Lung microvascular endothelial cell (primary cell): ENCODE measurements around the gene PCDHGB6. TPM values are rescaled to one million over a fixed set of nuclear protein-coding genes. Genes with fewer than 3 reads are reported as not detected.
A peak's percentile ranks its signal among the peaks of the same experiment; 100 is the strongest.
"Not testable (repeated sequence)": the region's sequence is repeated elsewhere in the genome, so short reads cannot be mapped to it uniquely, and the experiment has no call there.

Experiments used
- DNase-seq, 2 donors: peaks; one replicate each; pipeline versions ENCODE4 v3.0.0 to v3.0.0-alpha.2; 2010; ENCODE audit warnings: low read depth in 2 of 2
- total RNA-seq: library from RNA; depleted of rRNA; stranded (reverse); fragments of >200 nt; gene quantifications from 2 replicates; pipeline ENCODE4 v1.2.1, GENCODE V29; 2014

Gene PCDHGB6
- total RNA-seq, 1 donor from 2014 or later = 2.4 TPM

DNA sequence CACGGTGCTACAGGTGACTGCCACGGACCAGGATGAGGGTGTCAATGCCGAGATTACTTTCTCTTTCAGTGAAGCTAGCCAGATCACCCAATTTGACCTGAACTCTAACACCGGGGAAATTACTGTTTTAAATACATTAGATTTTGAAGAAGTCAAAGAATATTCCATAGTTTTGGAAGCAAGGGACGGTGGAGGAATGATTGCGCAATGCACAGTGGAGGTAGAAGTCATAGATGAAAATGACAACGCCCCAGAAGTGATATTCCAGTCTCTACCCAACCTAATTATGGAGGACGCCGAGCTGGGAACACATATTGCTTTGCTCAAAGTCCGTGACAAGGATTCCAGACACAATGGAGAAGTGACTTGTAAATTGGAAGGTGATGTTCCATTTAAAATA lies 19.2 kb upstream of the PCDHGB6 start:
- no peak for DNase-seq

DNA sequence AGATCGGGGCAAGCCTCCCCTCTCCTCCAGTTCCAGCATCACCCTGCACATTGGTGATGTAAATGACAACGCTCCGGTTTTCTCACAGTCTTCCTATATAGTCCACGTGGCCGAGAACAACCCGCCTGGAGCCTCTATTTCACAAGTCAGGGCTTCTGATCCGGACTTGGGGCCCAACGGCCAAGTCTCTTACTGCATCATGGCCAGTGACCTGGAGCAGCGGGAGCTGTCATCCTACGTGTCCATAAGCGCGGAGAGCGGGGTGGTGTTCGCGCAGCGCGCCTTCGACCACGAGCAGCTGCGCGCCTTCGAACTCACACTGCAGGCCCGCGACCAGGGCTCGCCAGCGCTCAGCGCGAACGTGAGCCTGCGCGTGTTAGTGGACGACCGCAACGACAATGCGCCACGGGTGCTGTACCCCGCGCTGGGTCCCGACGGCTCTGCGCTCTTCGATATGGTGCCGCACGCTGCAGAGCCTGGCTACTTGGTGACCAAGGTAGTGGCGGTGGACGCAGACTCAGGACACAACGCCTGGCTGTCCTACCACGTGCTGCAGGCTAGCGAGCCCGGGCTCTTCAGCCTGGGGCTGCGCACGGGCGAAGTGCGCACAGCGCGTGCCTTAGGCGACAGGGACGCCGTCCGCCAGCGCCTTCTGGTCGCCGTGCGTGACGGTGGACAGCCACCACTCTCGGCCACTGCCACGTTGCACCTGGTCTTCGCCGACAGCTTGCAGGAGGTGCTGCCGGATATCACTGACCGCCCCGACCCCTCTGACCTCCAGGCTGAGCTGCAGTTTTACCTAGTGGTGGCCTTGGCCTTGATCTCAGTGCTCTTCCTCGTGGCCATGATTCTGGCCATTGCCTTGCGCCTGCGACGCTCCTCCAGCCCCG lies 18.4 kb upstream of the PCDHGB6 start:
- no peak for DNase-seq

DNA sequence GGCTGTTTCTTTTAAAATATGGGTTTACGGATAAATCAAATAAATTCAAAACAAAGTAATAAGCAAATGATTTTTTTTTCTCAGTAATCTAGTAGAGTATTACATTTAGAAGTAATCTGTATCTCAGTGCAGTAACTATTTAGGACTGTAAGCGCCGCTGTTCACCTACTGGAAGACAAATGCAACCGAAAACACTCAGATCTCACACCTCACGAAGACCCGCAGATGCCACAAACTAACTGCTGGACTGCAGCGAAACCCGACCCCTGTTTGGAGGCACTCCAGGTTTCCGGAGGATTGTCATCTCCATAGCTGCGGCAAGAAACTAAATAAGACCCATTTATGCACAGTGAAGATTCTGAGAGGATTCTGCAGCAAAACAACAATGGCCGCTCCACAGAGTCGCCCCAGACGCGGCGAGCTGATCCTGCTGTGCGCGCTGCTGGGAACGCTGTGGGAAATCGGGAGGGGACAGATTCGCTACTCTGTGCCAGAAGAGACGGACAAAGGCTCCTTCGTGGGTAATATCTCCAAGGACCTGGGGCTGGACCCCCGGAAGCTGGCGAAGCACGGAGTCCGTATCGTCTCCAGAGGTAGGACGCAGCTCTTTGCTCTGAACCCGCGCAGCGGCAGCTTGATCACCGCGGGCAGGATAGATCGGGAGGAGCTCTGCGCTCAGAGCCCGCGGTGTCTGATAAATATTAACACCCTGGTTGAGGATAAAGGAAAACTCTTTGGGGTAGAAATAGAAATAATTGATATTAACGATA lies 15.2 kb upstream of the PCDHGB6 start, which contains the start of gene PCDHGA8:
Gene PCDHGA8, plus strand, starts transcription at position 205 of the 770 bp plus-strand sequence. Its CDS starts 181 bp downstream, at position 386.
- no peak for DNase-seq

DNA sequence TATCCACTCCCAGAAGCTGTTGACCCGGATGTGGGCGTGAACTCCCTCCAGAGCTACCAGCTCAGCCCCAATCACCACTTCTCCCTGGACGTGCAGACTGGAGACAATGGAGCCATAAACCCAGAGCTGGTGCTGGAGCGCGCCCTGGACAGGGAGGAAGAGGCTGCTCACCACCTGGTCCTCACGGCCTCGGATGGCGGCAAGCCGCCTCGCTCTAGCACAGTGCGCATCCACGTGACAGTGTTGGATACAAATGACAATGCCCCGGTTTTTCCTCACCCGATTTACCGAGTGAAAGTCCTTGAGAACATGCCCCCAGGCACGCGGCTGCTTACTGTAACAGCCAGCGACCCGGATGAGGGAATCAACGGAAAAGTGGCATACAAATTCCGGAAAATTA lies 14.6 kb upstream of the PCDHGB6 start:
- no peak for DNase-seq

DNA sequence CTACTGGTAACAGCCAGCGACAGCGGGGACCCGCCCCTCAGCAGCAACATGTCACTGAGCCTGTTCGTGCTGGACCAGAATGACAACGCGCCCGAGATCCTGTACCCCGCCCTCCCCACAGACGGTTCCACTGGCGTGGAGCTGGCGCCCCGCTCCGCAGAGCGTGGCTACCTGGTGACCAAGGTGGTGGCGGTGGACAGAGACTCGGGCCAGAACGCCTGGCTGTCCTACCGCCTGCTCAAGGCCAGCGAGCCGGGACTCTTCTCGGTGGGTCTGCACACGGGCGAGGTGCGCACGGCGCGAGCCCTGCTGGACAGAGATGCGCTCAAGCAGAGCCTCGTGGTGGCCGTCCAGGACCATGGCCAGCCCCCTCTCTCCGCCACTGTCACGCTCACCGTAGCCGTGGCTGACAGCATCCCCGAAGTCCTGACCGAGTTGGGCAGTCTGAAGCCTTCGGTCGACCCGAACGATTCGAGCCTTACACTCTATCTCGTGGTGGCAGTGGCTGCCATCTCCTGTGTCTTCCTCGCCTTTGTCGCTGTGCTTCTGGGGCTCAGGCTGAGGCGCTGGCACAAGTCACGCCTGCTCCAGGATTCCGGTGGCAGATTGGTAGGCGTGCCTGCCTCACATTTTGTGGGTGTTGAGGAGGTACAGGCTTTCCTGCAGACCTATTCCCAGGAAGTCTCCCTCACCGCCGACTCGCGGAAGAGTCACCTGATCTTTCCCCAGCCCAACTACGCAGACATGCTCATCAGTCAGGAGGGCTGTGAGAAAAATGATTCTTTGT lies 13.2 kb upstream of the PCDHGB6 start:
- DNase-seq = not testable (repeated sequence)

DNA sequence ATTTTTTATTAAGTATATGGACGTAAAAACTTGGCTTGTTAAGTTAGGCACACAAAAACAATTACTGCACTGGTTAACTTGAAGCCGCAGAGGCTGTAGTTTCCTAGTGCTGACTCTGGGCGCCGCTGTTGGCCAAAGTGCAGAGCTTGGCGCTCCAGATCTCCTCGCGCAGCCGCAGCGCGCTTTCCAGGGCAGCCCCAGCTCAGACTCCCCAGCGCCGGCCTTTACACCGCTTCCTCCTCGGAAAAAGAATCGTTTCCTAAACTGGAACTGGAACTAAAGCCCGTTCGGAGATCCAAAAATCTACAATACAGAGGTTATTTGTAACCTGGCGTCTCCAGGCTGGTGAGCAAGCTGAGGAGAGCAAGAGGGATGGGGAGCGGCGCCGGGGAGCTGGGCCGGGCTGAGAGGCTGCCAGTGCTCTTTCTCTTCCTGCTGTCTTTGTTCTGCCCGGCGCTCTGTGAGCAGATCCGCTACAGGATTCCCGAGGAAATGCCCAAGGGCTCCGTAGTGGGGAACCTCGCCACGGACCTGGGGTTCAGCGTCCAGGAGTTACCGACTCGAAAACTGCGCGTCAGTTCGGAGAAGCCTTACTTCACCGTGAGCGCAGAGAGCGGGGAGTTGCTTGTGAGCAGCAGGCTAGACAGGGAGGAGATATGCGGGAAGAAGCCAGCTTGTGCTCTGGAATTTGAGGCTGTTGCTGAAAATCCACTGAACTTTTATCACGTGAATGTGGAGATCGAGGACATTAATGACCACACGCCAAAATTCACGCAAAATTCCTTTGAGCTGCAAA lies 9.9 kb upstream of the PCDHGB6 start, which contains the start of gene PCDHGB5:
Gene PCDHGB5, plus strand, starts transcription at position 192 of the 796 bp plus-strand sequence. Its CDS starts 181 bp downstream, at position 373.
- peak; percentile 56 to 73 for DNase-seq

DNA sequence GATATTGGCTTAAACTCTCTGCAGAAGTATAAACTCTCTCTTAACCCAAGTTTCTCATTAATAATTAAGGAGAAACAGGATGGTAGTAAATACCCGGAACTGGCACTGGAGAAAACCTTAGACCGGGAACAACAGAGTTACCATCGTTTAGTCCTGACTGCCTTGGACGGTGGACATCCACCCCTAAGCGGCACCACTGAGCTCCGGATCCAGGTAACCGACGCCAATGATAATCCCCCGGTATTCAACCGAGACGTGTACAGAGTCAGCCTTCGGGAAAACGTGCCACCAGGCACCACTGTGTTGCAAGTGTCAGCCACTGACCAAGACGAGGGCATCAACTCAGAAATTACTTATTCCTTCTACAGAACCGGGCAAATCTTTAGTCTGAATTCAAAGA lies 9.2 kb upstream of the PCDHGB6 start:
- DNase-seq = no peak

DNA sequence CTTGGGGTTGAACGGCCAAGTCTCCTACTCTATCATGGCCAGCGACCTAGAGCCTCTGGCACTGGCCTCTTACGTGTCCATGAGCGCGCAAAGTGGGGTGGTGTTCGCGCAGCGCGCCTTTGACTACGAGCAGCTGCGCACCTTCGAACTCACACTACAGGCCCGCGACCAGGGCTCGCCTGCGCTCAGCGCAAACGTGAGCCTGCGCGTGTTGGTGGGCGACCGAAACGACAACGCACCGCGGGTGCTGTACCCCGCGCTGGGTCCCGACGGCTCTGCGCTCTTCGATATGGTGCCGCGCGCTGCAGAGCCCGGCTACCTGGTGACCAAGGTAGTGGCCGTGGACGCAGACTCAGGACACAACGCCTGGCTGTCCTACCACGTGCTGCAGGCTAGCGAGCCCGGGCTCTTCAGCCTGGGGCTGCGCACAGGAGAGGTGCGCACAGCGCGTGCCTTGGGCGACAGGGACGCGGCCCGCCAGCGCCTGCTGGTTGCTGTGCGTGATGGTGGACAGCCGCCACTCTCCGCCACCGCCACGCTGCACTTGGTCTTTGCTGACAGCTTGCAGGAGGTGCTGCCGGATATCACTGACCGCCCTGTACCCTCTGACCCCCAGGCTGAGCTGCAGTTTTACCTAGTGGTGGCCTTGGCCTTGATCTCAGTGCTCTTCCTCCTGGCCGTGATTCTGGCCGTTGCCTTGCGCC lies 8.1 kb upstream of the PCDHGB6 start:
- DNase-seq = no peak

DNA sequence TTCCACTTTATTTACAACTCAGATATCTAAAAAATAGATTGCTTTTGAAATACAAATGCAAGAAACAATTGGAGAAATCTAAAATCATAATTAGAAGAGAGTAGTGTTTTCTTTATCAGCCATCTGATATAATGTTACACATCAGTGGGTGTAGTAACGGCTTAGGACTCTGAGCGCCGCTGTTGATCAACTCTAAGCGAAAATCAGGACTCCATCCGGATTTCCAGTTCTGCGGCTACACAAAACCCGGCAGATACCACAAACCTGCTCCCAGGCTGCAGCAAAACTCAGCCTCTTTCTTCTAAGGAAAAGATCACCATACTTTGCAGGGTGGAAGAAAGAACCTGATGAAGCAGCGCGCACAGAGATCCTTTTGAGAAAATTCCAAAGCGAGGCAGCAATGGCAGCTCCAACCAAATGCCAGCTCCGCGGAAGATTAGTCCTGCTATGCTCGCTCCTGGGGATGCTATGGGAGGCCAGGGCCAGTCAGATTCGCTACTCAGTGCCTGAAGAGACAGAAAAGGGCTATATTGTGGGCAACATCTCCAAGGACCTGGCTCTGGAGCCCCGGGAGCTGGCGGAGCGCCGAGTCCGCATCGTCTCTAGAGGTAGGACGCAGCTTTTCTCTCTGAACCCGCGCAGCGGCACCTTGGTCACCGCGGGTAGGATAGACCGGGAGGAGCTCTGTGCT lies 5.1 kb upstream of the PCDHGB6 start, which contains the start of gene PCDHGA9:
Gene PCDHGA9, plus strand, starts transcription at position 226 of the 691 bp plus-strand sequence. Its CDS starts 175 bp downstream, at position 401.
- DNase-seq = peak; percentile 35 to 45

DNA sequence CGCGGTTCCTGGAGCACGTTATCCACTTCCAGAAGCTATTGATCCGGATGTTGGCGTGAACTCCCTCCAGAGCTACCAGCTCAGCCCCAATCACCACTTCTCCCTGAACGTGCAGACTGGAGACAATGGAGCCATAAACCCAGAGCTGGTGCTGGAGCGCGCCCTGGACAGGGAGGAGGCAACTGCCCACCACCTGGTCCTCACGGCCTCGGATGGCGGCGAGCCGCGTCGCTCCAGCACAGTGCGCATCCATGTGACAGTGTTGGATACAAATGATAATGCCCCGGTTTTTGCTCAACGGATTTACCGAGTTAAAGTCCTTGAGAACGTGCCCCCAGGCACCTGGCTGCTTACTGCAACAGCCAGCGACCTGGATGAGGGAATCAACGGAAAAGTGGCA lies 4.4 kb upstream of the PCDHGB6 start:
- DNase-seq = no peak

DNA sequence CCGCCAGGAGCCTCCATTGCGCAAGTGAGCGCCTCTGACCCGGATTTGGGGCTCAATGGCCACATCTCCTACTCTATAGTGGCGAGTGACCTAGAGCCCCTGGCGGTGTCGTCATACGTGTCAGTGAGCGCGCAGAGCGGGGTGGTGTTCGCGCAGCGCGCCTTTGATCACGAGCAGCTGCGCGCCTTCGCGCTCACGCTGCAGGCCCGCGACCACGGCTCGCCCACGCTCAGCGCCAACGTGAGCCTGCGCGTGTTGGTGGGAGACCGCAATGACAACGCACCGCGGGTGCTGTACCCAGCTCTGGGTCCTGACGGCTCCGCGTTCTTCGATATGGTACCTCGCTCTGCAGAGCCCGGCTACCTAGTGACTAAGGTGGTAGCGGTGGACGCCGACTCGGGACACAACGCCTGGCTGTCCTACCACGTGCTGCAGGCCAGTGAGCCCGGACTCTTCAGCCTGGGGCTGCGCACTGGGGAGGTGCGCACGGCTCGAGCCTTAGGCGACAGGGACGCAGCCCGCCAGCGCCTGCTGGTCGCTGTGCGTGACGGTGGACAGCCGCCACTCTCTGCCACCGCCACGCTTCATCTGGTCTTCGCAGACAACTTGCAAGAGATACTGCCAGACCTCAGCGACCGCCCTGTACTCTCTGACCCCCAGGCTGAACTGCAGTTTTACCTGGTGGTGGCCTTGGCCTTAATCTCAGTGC lies 1.9 kb downstream of the PCDHGB6 start:
- no peak for DNase-seq

DNA sequence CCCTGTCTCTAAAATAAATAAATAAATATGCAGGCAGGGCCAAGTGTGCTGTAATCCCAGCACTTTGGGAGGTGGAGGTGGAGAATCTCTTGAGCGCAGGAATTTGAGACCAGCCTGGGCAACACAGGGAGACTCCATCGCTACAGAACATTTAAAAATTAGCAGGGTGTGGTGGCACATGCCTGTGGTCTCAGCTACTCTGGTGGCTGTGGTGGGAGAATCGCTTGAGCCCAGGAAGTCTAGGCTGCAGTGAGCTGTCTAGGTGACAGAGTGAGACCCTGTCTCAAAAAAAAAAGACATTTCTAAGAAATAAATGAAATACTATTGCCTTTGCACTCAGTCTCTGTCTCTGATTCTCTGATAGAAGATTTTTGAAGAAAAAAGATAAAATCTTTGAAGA lies 3.8 kb downstream of the PCDHGB6 start:
- DNase-seq = no peak

DNA sequence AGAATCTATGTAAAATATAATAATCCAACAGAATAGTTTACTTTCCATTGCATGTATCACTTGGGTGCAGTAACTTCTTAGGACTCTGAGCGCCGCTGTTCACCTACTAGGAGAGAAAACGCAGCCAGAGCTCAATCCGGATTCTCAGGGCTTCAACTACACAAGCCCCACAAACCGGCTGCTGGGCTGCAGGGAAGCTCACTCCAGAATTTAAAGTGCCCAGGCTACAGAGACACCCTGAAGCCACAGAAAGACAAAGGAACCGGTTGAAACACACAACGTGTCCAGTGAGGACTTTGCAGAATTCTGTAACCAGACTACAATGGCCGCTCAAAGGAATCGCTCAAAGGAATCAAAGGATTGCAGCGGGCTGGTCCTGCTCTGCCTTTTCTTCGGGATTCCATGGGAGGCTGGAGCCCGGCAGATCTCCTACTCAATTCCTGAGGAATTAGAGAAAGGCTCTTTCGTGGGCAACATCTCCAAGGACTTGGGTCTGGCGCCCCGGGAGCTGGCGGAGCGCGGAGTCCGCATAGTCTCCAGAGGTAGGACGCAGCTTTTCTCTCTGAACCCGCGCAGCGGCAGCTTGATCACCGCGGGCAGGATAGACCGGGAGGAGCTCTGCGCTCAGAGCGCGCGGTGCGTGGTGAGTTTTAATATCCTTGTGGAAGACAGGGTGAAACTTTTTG lies 5.2 kb downstream of the PCDHGB6 start, which contains the start of gene PCDHGA10:
Gene PCDHGA10, plus strand, starts transcription at position 134 of the 686 bp plus-strand sequence. Its CDS starts 189 bp downstream, at position 323.
- DNase-seq = peak; percentile 78 to 79

DNA sequence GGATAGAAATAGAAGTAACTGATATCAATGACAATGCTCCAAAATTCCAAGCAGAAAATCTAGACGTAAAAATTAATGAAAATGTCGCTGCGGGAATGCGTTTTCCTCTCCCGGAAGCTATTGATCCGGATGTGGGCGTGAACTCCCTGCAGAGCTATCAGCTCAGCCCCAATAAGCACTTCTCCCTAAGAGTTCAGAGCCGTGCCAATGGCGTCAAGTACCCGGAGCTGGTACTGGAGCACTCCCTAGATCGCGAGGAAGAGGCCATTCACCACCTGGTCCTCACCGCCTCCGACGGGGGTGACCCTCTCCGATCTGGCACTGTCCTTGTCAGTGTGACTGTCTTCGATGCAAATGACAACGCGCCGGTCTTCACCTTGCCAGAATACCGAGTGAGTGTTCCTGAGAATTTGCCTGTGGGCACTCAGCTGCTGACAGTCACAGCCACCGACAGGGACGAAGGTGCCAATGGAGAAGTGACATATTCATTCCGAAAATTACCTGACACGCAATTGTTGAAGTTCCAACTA lies 5.8 kb downstream of the PCDHGB6 start:
- DNase-seq = no peak

DNA sequence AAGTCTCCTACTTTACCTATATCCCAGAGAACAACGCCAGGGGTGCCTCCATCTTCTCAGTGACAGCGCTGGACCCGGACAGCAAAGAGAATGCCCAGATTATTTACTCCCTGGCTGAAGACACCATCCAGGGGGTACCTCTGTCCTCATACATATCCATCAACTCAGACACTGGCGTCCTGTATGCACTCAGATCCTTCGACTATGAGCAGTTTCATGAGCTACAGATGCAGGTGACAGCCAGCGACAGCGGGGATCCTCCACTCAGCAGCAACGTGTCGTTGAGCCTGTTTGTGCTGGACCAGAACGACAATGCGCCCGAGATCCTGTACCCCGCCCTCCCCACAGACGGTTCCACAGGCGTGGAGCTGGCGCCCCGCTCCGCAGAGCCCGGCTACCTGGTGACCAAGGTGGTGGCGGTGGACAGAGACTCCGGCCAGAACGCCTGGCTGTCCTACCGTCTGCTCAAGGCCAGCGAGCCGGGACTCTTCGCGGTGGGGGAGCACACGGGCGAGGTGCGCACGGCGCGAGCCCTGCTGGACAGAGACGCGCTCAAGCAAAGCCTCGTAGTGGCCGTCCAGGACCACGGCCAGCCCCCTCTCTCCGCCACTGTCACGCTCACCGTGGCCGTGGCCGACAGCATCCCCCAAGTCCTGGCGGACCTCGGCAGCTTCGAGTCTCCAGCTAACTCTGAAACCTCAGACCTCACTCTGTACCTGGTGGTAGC lies 6.9 kb downstream of the PCDHGB6 start:
- not testable (repeated sequence) for DNase-seq

DNA sequence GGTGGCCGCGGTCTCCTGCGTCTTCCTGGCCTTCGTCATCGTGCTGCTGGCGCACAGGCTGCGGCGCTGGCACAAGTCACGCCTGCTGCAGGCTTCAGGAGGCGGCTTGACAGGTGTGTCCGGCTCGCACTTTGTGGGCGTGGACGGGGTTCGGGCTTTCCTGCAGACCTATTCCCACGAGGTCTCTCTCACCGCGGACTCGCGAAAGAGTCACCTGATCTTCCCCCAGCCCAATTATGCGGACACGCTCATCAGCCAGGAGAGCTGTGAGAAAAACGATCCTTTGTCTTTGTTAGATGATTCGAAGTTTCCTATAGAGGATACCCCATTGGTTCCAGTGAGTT lies 7.4 kb downstream of the PCDHGB6 start:
- DNase-seq = not testable (repeated sequence)
